GM12878 (cell line): Measurements from ENCODE around the gene ANAPC7.

Experiments
- BCL11A ChIP-seq: IDR thresholded peaks from 2 replicates; pipeline ENCODE4 v1.6.1; 2011; ENCODE audit warnings: low read depth, low read length
- CBX5 ChIP-seq: sonication (generic); IDR thresholded peaks from 2 replicates; pipeline ENCODE4 v1.6.1; 2016; ENCODE audit warnings: low read depth, moderate library complexity, mild to moderate bottlenecking, inconsistent platforms
- HDAC2 ChIP-seq: fragments of 200-600 bp; sonication (generic); IDR thresholded peaks from 2 replicates; pipeline ENCODE4 v1.6.1; 2017
- MEF2B ChIP-seq: fragments of 450-650 bp; IDR thresholded peaks from 2 replicates; pipeline ENCODE4 v1.6.1; 2018; ENCODE audit warnings: mild to moderate bottlenecking, moderate library complexity; ENCODE audit not compliant: partially characterized antibody, poor library complexity, severe bottlenecking
- NRF1 ChIP-seq: conservative IDR thresholded peaks from 2 replicates; pipeline ENCODE4 v1.6.1; 2011; ENCODE audit warnings: mild to moderate bottlenecking, low read depth, low read length, improper control_type of control experiment
- TF ChIP-seq, protein P1 (sequence below), 3 experiments: IDR thresholded peaks in 2 of 3; conservative IDR thresholded peaks in 1 of 3; 2 replicates each; pipeline ENCODE4 v1.5.1; 2011; ENCODE audit warnings: low read depth in 3 of 3, low read length in 3 of 3, mild to moderate bottlenecking in 3 of 3, control low read depth in 2 of 3, moderate library complexity in 2 of 3, inconsistent platforms in 1 of 3, mixed read lengths in 1 of 3; ENCODE audit not compliant: control insufficient read depth in 2 of 3, insufficient read depth in 1 of 3; ENCODE audit errors: extremely low read depth in 1 of 3

DNA sequence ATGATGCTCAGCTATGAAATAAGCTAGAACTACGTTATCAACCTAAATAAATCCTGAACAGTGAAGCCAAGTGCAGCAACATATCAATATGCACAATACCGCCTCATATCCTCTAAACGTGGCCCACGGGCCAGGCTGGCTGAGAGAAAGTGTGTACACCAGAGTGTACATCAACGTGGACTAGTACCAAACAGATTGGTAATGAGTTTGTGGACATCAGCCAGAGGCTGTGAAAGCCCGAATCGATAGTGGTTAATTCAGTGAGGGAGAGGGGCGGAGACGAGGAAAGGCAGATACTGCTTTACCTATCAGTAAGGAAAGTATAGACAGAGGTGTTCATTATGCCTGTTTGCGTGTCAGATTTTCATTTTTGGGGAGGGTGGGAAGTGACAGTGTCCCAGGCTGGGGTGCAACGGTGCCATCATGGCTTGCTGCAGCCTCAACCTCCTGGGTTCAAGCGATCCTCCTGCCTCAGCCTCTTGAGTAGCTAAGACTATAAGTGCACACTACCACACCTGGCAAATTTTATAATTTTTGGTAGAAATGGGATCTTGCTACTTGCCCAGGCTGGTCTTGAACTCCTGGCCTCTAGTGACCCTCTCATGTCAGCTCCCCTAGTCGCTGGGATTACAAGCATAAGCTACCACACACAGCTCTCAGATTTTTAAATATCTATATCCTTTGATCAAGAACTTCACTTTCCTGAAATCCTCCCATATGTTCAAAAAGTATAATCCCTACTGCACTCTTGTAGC lies 50.1 kb downstream of the ANAPC7 start:
- TF ChIP-seq, protein P1, sequence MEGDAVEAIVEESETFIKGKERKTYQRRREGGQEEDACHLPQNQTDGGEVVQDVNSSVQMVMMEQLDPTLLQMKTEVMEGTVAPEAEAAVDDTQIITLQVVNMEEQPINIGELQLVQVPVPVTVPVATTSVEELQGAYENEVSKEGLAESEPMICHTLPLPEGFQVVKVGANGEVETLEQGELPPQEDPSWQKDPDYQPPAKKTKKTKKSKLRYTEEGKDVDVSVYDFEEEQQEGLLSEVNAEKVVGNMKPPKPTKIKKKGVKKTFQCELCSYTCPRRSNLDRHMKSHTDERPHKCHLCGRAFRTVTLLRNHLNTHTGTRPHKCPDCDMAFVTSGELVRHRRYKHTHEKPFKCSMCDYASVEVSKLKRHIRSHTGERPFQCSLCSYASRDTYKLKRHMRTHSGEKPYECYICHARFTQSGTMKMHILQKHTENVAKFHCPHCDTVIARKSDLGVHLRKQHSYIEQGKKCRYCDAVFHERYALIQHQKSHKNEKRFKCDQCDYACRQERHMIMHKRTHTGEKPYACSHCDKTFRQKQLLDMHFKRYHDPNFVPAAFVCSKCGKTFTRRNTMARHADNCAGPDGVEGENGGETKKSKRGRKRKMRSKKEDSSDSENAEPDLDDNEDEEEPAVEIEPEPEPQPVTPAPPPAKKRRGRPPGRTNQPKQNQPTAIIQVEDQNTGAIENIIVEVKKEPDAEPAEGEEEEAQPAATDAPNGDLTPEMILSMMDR (IDR thresholded peaks at IDR 0.05 in 2 of 3, conservative IDR thresholded peaks at IDR 0.05 in 1 of 3; ENCODE audit: control insufficient read depth in 2 of 3, extremely low read depth in 1 of 3, insufficient read depth in 1 of 3, low read depth in 3 of 3, low read length in 3 of 3), result no peak
- no peak for TF ChIP-seq MEF2B
- TF ChIP-seq BCL11A, result no peak
- TF ChIP-seq CBX5, result no peak
- no peak for TF ChIP-seq HDAC2
- TF ChIP-seq NRF1, result no peak
